Stimulated activated CD4-positive, alpha-beta T cell treated with anti-CD3 and anti-CD28 coated beads, Interleukin-2, amount 100 ng/mL, for 4 hours (primary cell): ENCODE data around the gene FMC1.

Source experiments
- DNase-seq: peaks from one replicate; pipeline ENCODE4 v3.0.0-alpha.2; 2020; ENCODE audit warnings: low read depth

FMC1 gene

GRCh38 chr7:139374246-139374645 is 33.1 kb downstream of the FMC1 start:
- no peak for DNase-seq

- no peak for DNase-seq
These were observed 41.3 kb downstream of the FMC1 start for GRCh38 chr7:139382439-139382838.

- no peak for DNase-seq
These were observed 43.5 kb downstream of the FMC1 start for GRCh38 chr7:139384611-139385010.

GRCh38 chr7:139387594-139387993 is 46.5 kb downstream of the FMC1 start:
- no peak for DNase-seq

GRCh38 chr7:139389091-139389490 is 48.0 kb downstream of the FMC1 start:
- no peak for DNase-seq

- no peak for DNase-seq
These were observed 48.6 kb downstream of the FMC1 start for GRCh38 chr7:139389774-139390173.

- no peak for DNase-seq
These were observed 52.6 kb downstream of the FMC1 start for GRCh38 chr7:139393621-139394211.

GRCh38 chr7:139394540-139394939 is 53.4 kb downstream of the FMC1 start:
- no peak for DNase-seq
